ENCODE measurements around the gene MED27.
"Not testable (repeated sequence)": the region's sequence is repeated elsewhere in the genome, so short reads cannot be mapped to it uniquely, and the experiment has no call there.

MED27 gene

GRCh38 chr9:131923132-131923671, 156.5 kb downstream of the MED27 start:
- no peak for DNase-seq (ENCODE audit: low read depth in 1 of 2, low spot score in 1 of 2)
- no peak for TF ChIP-seq GABPA (IDR thresholded peaks at IDR 0.05; ENCODE audit: low read depth)
- TF ChIP-seq SPI1 (IDR thresholded peaks at IDR 0.05; ENCODE audit: borderline replicate concordance, low read depth), result no peak
- TF ChIP-seq REST (IDR thresholded peaks at IDR 0.05; ENCODE audit: insufficient replicate concordance, low read depth), result no peak
- TF ChIP-seq, protein P1, sequence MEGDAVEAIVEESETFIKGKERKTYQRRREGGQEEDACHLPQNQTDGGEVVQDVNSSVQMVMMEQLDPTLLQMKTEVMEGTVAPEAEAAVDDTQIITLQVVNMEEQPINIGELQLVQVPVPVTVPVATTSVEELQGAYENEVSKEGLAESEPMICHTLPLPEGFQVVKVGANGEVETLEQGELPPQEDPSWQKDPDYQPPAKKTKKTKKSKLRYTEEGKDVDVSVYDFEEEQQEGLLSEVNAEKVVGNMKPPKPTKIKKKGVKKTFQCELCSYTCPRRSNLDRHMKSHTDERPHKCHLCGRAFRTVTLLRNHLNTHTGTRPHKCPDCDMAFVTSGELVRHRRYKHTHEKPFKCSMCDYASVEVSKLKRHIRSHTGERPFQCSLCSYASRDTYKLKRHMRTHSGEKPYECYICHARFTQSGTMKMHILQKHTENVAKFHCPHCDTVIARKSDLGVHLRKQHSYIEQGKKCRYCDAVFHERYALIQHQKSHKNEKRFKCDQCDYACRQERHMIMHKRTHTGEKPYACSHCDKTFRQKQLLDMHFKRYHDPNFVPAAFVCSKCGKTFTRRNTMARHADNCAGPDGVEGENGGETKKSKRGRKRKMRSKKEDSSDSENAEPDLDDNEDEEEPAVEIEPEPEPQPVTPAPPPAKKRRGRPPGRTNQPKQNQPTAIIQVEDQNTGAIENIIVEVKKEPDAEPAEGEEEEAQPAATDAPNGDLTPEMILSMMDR (IDR thresholded peaks at IDR 0.05; ENCODE audit: insufficient read depth, low read length), result no peak
- no peak for TF ChIP-seq POLR2AphosphoS5 (IDR thresholded peaks at IDR 0.05; ENCODE audit: low read depth)
- Histone ChIP-seq H3K27ac (replicated peaks) (no peak overlapping the region), H3K4me3 (replicated peaks; ENCODE audit: insufficient read depth, low read length) (no peak overlapping the region), H3K27me3 (ENCODE audit: insufficient read depth, poor library complexity, severe bottlenecking) (no peaks in the 10 kb centered on the region)

- not testable (repeated sequence) for H3K4me3 ChIP-seq (replicated peaks; ENCODE audit: insufficient read depth, low read length); H3K27me3 ChIP-seq (ENCODE audit: insufficient read depth, poor library complexity, severe bottlenecking); H3K27ac ChIP-seq (replicated peaks); DNase-seq (ENCODE audit: low read depth in 1 of 2, low spot score in 1 of 2)
These were observed 158.0 kb downstream of the MED27 start for GRCh38 chr9:131921635-131922034.

DNA sequence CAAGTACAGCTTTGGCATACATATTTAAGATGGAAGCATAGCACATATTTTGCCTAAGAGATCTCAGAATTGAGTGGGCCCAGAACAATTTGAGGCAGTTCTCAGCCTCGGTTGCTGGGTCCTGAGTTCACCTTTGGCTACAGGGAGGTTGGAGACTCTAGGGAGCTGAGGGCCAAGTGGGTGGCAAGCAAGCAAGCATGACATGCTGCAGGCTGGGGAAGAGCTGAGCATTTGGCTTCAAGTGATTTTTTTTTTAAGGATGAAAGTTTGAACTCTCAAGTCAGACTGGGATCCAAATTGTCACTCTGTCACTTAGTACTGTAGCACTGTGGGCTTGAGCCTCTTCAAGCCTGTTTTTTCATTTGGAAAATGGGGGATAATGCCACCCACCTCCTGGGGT, 160.5 kb downstream of the MED27 start:
- Histone ChIP-seq H3K27me3 (ENCODE audit: insufficient read depth, poor library complexity, severe bottlenecking) (no peaks in the 10 kb centered on the region), H3K4me3 (replicated peaks; ENCODE audit: insufficient read depth, low read length) (no peak overlapping the region), H3K27ac (replicated peaks) (no peak overlapping the region)
- TF ChIP-seq POLR2AphosphoS5 (IDR thresholded peaks at IDR 0.05; ENCODE audit: low read depth) (no peak), REST (IDR thresholded peaks at IDR 0.05; ENCODE audit: insufficient replicate concordance, low read depth) (no peak), SPI1 (IDR thresholded peaks at IDR 0.05; ENCODE audit: borderline replicate concordance, low read depth) (no peak), GABPA (IDR thresholded peaks at IDR 0.05; ENCODE audit: low read depth) (no peak)
- TF ChIP-seq, protein P1 (IDR thresholded peaks at IDR 0.05; ENCODE audit: insufficient read depth, low read length), result no peak
- DNase-seq (ENCODE audit: low read depth in 1 of 2, low spot score in 1 of 2), result no peak

DNA sequence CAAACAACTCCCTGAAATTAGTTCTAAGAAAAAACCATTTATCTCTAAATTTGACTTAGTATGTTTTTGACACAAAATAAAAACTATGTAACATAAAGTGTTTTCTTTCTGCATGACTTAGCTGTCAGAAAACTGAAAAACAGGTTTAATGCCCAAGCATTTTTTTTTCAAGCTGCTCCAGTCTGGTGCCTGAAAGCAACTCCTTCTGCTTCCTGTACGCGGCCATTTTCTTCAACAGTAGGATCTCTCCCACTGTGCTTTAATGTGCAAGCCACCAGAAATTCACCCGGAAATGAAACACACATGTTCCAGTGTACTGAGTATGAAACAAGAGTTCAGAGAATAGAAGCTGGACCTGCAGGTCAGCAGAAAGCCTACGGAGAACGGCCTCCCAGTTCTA, 161.2 kb downstream of the MED27 start:
- DNase-seq (ENCODE audit: low read depth in 1 of 2, low spot score in 1 of 2), result no peak
- H3K4me3 ChIP-seq (replicated peaks; ENCODE audit: insufficient read depth, low read length), result no peak overlapping the region
- no peak overlapping the region for H3K27ac ChIP-seq (replicated peaks)
- H3K27me3 ChIP-seq (ENCODE audit: insufficient read depth, poor library complexity, severe bottlenecking), result no peaks in the 10 kb centered on the region
- TF ChIP-seq GABPA (IDR thresholded peaks at IDR 0.05; ENCODE audit: low read depth) (no peak), POLR2AphosphoS5 (IDR thresholded peaks at IDR 0.05; ENCODE audit: low read depth) (no peak), SPI1 (IDR thresholded peaks at IDR 0.05; ENCODE audit: borderline replicate concordance, low read depth) (no peak), REST (IDR thresholded peaks at IDR 0.05; ENCODE audit: insufficient replicate concordance, low read depth) (no peak)
- TF ChIP-seq, protein P1 (IDR thresholded peaks at IDR 0.05; ENCODE audit: insufficient read depth, low read length), result no peak

Measured in HL-60 (cell line).